HK-2 (cell line): Measurements from ENCODE around the gene IL2RA.

Experiments used
- DNase-seq: peaks from one replicate; pipeline ENCODE4 v3.0.0-alpha.2; 2018; ENCODE audit not compliant: unreplicated experiment

The IL2RA gene

DNA sequence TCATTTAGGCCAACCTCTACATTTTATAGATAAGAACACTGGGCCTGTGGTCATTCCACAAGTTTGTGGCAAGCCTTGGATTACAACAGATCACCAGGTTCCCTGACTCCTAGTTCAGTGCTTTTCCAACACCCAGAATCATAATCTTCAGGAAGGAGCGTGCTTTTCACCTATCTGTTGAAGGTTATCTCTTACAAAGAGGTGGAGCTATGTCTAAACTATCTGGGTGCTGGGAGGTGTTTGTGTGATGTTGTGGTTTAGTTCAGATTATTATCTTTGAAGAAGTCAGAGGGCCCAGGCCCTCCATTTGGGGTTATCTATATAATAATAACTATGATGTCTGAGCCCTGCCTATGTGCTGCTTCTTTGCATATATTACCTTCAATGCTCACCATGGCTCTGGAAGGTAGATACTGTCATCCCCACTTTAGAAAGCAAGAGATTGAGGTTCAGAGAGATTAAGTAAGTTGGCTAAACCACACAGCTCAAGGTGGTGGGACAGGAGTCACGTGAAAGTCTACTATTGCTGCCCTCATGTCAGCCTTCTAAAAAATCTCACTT is 24.0 kb downstream of the IL2RA start:
- DNase-seq, result no peak

DNA sequence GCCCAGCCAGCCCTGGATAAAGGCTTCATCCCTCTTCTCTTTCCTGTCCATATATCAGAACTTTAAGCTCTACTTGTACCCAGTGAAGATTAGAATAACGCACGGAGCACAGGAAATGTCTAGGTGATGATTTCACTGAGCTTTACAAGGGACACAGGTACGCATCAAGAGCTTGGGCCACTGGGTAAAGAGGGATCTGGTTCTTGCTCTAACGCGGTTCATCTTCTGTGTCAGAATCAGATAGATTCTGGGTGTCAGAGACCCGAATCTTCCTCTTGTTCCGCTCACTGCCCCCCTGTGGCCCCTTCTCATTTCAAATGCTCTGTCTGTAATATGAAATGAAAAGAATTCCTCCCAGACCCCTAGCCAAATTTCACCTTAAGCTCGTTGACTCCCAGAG is 24.7 kb downstream of the IL2RA start:
- DNase-seq, result no peak

DNA sequence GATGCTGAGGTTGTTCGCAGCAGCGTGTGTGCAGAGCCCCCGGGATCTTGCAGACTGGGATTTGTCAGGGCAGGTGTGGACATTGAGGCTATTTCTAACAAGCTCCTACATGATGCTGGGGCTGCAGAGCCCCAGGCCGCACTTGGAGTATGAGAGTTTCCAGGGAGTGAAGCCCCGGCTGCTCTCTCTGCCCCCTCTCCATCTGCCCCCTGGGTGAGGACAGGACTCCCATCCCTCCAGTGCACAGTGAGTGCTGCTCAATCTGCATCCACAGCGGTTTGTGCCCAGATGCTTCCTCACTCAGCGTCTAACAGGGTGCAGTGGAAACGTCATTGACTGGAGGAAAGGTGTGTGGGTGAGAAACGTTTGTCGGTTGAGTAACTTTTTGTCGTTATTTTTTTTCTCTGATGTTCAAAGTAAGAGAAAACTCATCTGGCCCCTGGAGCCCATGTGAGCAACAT is 25.3 kb downstream of the IL2RA start:
- no peak for DNase-seq

DNA sequence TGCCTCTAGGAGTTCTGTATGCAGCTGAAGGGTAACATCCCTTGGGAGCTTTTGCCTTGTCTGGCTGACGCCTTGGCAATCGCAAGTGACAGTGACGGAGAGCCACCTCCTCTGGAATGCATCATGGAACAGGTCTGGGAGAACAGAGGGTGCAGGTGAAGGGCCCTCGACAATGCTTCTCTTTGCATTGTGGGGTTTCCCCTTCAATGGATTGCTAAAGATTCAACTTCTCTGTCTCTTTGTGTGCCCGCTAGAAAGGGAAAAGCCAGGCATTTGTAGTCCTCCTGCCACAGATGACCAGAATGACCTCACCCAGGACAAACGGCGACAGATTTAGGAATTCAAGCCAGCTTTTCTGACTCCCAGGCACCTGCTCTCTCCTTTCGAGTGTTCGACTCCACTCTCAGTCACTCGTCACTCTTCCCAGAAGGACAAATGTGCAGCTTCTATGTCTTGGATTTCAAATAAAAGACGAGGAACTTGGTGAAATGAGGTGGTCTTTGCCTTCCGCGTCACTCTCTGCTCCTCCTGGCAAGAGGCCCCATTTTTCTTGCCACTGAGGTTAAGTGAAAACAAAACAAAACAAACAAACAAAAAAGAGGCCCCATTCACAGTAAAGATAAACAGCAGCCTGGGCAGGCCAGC is 26.1 kb downstream of the IL2RA start:
- DNase-seq, result no peak

DNA sequence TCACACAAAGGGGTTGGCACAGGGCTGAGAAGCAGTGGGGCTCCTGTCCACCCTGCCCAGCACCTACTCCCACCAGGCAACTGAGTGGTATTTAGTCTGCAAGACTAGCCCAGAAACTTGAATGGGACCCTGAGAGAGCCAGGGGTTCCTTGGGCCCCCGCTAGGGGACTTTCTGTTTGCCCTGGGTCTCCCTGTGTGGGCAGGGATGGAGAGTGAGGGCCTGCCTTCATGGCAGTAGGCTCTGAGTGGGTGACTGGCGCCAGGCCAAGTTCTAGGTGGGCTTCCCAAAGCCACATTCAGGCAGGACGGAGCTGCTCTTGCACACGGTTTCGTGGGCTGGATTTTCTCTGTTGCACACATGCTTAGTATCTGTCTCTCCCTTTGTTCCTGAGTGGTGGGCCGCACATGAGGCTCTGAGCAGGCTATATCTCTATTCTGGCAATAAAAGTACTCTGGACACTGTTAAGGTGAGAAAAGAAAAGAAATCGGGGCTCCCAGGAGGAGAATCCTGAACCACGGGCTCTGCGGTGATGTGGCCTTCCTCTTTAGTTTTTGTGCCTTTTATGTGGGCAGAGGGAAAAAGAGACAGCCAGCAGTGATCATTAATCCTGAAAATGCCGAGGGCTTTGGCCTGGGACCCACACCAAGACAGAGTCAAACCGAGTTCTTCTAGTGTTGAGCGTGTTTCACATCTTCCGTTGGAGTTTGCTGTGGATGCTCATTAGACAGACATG is 26.9 kb downstream of the IL2RA start:
- DNase-seq, result no peak

DNA sequence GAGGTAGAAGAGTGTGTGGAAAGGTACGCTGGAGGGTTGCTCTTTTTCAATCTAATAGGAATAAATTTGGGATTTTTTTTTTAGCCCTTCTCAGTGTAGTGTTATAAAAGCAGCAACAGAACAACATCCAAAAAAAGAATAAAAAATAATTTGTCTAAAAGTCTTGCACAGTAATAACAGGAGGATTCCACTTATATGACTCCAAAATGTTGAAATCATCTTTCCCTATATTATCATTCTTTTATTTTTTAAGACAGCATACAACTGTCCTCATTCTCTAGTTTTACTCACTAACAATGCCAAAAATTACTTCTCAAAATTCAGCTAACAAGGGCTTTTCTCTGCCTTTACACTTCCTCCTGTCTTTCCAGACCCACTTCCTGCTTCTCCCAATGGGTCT is 27.8 kb downstream of the IL2RA start:
- DNase-seq, result no peak

DNA sequence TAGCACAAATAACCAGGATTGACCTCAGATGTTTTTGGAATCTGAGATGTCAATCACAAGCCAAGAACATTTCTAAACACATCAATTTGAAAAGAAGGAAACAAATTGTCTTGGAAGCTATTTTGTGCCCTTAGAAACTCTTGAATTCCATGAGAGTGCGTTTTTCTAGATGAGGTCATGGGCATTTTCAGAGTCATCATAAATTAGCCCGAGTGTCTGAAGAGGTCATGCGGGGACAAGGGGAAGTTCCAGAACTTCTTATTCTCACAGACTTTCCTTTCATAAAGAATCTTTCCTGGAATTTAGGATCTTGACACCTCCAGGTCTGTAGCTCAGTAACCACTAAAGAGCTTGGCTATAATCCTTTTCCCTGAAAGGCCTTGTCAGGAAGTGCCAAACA is 28.2 kb downstream of the IL2RA start:
- no peak for DNase-seq

DNA sequence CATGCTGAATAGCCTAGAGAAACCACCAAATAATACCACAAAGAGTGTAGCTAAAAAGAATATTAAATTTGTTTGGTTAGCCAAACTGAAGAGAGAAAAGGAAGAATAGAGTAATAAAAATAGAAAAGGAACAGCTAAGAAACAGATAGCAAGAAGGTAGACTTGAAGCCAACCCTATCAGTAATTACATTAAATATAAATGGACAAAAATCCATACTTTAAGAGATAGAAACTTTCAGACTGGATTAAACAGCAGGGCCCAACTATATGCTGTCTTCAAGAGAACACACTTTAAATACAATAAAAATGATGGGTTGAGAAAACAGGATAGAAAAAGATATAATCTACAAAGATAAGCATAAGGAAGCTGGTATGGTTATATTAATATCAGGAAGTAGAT is 31.2 kb downstream of the IL2RA start:
- no peak for DNase-seq

DNA sequence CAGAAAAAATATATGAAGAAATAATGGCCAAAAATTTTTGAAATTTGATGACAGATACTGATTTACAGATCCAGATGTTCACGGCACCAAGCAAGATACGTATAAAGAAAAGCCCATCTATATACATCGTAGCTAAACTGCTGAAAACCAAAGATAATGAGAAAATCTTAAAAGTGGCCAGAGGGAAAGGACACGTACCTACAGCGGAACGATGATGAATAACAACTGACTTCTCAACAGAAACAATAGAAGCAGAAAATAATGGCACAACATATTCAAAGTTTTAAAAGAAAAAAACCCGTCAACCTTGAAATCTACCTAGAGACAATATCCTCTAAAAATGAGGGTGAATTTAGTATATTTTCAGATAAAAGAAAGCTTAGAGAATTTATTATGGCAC is 31.9 kb downstream of the IL2RA start:
- no peak for DNase-seq

DNA sequence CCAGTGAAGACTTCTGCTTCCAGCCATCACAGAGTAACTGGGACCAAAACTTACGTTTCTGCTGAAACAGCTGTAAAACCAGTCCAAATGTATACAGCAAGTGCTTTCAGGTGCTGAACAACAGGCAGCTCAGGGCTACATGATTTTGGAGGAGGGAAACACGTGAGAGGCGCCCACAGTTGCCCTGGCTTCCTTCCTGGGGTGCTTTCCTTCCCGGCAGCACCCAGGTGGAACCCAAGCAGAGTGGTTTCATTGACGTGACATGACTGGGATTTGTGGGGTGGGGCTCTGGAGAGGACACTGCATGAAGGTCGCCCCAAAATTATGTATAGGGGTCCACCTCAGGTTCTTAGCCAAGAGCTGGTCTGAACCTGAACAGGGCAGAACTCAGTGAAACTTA is 34.2 kb downstream of the IL2RA start:
- no peak for DNase-seq

DNA sequence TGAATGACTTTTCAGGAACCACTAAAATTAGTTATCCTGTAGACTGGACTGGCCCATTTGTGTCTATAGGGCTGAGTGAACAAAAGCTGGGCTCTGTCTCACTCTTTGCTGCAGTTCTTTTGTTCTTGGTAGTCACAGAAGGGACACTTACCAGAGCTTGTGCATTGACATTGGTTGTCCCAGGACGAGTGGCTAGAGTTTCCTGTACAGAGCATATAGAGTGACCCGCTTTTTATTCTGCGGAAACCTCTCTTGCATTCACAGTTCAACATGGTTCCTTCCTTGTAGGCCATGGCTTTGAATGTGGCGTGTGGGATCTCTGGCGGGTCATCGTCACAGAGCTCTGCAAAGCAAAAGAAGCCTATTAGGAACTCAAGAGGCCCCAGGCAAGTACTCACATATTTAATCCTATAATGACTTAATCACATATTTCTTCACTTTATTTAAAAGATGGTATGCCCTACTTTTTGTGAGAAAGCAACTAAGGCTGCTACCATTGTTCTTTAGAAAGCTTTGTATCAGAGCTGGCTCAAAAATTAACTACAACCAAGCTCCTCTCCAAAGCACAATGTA is 36.4 kb downstream of the IL2RA start:
- DNase-seq, result no peak

DNA sequence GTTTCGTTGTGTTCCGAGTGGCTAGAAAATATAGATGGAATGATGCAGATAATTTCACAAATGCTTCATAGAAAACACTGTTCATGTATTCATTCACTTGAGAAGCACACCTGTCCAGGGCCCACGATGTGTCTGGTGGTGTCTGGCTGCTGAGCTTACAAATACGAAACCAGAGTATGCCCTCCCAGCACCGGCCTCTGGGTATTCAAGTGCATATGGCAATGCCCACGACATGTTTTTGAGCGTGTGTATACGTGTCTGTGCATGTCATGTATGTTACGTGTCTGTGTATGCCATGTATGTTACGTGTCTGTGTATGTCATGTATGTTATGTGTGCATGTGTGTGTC is 37.9 kb downstream of the IL2RA start:
- DNase-seq, result no peak

DNA sequence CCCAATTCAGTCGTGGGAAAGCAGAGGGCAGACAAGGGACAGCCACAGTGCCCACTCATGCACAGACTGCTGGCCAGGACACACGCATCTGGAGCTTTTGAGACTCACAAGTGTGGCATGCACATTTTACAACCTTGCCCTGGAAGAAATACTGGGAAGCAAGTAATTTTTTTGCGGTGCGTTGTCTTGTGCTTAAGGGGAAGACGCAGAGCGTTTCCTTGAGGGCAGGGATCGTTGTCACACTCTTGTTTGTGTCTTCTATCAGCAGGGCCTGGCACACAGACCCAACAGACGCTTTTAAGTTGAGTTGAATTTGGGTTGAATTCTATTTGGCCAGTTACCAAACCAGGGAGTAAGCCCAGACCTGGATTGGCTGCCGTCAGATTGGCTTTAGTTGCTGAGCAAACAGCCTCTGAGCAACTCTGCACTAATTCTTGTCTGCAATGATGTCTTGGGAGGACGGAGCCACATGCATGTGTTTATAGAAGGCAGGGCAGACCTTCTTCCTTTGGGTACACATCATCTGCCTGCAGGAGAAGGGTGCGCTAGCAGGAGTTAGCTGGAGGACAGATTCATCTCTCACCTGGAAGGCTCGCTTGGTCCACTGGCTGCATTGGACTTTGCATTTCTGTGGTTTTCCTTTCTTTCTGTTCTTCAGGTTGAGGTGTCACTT is 38.4 kb downstream of the IL2RA start:
- no peak for DNase-seq

DNA sequence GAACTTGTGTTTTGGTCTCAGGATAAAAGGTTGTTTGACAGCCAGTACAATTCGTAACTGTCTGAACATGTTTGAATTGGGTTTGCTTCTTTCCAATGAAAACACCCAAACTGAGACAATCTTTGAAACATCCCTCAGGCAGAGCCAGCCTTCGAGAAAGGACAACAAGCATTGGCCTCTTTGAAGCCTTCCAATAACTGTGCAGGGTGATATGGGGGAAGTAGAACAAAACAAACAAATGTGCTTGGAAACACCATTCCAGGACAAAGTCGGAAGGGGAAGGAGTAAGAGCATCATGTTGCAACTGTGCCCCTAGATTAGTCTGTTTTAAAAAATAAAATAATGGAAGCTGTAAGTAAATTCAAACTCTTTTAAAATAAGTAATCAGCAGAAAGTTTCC is 39.5 kb downstream of the IL2RA start:
- no peak for DNase-seq

DNA sequence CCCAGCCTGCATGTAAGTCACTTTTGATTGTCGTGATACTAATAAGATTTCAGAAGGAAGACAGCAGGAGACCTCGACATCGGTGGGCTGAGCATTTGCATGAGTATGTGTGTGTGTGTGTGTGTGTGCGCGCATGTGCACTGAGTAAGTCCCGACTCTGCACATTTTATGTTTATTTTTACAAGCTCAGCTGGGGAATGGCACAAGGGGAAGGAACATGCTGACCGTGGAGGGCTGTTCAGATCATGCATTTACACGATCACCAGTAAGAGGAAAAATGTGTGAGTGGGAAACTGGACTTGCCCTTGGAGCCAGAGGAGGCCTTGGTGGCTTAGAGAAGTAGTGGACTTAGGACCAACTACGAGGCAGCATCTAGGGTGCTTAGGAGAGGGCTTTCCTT is 41.3 kb downstream of the IL2RA start:
- DNase-seq, result no peak

DNA sequence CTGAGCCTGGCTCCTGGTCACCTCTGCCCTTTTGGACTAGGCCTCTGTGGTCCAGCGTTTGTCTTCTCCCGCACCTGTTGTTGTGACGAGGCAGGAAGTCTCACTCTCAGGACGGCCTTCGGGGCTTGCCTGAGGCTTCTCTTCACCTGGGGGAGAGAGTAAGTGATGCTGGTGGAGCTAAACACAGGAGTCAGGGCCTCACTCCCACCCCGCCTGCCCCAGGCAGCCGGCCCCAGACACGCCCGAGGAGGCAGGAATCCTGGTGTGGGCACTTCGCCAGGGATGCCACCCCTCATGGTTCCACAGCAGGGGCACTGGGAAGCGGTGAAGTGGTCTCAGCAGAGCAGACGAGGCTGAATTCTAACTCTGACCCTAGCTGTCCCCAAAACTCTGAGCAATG is 42.4 kb downstream of the IL2RA start:
- DNase-seq, result no peak

DNA sequence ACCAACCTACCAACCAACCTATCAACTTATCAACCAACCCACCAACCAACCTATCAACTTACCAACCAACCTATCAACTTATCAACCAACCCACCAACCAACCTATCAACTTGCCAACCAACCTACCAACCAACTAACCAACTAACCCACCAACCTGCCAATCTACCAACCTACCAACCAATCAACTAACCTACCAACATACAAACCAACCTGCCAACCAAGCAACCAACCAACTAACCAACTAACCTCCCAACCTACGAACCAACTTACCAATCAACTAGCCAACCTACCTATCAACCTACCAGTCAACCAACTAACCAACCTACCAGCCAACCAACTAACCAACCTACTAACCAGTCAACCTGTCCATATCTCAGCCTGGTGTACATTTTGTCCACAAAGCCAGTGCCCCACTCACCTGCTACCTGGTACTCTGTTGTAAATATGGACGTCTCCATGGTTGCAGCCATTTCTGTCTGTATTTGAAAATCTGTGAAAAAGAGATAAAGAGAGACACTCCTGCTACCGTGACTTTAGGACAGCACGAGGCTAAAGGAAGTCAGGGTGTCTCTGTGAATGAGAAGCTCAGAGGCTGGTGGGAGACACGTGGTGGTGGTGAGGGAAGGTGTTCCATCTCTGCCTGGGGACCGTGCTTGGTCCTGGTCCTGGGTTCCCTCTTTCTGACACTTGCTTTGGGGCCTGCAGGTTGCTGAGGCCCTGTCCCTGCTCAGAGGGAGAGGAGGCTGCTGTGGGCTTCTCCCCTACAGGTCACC is 43.0 kb downstream of the IL2RA start:
- no peak for DNase-seq

DNA sequence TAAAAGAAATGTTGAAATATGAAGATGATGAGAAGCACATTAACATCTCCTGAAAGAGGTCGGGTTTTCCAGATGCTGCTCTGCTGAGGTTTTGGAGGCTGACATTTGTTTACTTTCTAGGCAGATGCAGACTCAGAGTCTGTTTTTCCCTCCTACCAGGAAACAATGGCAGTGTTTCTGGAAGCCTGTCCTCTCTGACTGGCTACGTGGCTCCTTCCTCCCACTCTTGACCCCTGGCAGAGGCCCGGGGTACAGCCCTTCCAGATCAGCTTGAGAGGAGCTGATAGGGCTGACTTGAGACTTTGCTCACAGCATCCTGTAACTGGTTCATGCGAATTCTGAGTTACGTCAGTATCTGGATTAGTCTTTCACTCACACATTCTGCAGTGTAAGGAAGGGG is 43.7 kb downstream of the IL2RA start:
- DNase-seq, result no peak

DNA sequence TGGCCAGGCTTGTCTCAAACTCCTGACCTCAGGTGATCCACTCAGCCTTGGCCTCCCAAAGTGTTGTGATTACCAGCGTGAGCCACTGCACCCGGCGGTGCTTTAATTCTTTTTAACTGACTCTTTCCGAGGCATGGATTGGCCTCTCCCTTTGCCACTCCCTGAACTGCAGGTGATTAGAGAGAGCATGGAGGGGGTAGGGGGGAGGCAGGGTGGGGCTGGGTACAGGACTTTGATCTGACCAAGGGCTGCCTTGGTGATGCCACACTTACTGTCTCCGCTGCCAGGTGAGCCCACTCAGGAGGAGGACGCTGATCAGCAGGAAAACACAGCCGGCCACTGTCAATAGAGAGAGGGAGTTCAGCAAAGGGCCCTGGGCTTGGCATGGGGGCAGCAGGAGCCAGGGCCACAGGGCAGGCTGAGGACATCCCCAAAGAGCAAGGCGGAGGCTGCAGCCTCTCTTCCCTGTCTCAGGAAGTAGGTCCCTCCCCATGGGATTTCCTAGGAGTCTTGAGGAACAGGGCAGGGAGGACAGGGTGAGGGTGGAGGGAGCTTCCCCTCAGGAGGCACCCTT is 44.3 kb downstream of the IL2RA start:
- no peak for DNase-seq

DNA sequence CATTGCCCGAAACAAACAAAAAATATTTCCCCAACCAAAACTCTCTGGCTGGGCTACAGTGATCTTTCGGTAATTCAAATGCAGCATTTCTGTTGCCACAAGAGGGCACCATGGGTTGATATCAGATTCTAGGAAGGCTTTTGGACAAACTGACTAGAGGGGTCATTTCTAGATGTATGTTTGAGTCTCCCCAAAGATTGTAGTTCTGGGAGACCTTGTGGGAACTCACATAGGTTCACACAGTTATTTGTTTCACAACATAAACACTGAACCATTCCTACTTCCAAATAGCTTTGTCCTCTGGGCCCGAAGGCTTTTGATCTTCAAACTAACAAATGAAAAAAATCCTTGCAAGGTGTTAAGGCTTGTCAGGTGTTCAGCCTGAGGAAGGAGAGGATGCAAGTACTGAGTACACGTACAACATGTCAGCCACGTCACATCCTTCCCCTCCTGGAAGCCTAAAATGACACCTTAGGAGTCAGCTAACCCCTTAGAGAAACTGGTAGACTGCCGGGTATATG is 47.9 kb downstream of the IL2RA start:
- DNase-seq, result peak; percentile 9
